IPS-15b (cell line): ENCODE data around the gene CLEC16A.

Experiments
- H3K27me3 ChIP-seq: one replicate; pipeline ENCODE4 v1.6.1; 2013; ENCODE audit warnings: low read length; ENCODE audit not compliant: control insufficient read depth, insufficient read depth
- H3K36me3 ChIP-seq: one replicate; pipeline ENCODE4 v1.6.1; 2013; ENCODE audit warnings: low read length; ENCODE audit not compliant: control insufficient read depth, insufficient read depth
- H3K4me1 ChIP-seq: one replicate; pipeline ENCODE4 v1.6.1; 2013; ENCODE audit warnings: mild to moderate bottlenecking, low read length; ENCODE audit not compliant: control insufficient read depth, insufficient read depth
- H3K4me3 ChIP-seq: one replicate; pipeline ENCODE4 v1.5.1; 2013; ENCODE audit warnings: low read depth, low read length
- H3K9ac ChIP-seq: one replicate; pipeline ENCODE4 v1.6.1; 2013; ENCODE audit warnings: low read depth, mild to moderate bottlenecking, low read length
- H3K9me3 ChIP-seq: one replicate; pipeline ENCODE4 v1.6.1; 2013; ENCODE audit warnings: mild to moderate bottlenecking, low read length; ENCODE audit not compliant: control insufficient read depth, insufficient read depth

CLEC16A gene, protein sequence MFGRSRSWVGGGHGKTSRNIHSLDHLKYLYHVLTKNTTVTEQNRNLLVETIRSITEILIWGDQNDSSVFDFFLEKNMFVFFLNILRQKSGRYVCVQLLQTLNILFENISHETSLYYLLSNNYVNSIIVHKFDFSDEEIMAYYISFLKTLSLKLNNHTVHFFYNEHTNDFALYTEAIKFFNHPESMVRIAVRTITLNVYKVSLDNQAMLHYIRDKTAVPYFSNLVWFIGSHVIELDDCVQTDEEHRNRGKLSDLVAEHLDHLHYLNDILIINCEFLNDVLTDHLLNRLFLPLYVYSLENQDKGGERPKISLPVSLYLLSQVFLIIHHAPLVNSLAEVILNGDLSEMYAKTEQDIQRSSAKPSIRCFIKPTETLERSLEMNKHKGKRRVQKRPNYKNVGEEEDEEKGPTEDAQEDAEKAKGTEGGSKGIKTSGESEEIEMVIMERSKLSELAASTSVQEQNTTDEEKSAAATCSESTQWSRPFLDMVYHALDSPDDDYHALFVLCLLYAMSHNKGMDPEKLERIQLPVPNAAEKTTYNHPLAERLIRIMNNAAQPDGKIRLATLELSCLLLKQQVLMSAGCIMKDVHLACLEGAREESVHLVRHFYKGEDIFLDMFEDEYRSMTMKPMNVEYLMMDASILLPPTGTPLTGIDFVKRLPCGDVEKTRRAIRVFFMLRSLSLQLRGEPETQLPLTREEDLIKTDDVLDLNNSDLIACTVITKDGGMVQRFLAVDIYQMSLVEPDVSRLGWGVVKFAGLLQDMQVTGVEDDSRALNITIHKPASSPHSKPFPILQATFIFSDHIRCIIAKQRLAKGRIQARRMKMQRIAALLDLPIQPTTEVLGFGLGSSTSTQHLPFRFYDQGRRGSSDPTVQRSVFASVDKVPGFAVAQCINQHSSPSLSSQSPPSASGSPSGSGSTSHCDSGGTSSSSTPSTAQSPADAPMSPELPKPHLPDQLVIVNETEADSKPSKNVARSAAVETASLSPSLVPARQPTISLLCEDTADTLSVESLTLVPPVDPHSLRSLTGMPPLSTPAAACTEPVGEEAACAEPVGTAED

DNA sequence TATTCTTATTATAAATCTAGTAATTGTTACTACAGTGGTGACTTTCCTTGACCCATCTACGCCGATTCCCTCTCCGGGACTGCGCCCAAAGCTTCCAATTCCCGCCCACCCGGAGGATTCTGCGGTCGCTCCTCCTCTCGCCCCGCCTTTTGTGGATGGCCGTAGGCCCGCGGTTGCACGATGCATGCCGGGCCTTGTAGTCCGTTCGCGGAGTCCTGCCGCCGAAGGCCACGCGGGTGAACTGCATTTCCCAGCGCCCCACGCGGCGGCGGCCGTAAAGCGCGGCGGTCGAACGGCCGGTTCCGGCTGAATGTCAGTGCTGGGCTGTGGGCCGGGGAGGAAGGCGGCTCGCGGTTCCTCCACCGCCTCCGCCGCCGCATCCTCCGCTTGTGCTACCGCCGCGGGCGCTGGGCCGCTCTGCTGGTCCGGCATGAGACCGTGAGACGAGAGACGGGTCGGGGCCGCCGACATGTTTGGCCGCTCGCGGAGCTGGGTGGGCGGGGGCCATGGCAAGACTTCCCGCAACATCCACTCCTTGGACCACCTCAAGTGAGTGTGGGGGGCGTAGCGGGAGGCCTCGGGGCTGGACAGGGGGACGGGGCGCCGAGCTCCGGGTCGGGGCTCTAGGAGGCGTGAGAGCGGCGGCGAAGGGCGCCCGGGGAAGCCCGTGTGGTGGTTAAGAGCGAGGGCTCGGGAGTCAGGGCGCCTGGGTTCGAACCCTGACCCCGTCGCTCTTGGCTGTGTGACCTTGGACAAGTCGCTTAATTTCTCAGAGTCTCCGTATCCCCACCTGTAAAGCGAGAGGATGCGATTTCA, at the start of gene CLEC16A:
CLEC16A (plus strand) TSS at position 316 of the 816 bp plus-strand sequence; CDS start at position 470, 154 bp downstream.
- Histone ChIP-seq H3K4me3 (peak within 1 kb of the TSS; percentile 78), H3K9ac (no peak within 1 kb of the TSS), H3K27me3 (peaks cover 6% of the 10 kb centered on the region), H3K36me3 (no peaks in the 10 kb centered on the region), H3K4me1 (peaks cover 38% of the 10 kb centered on the region), H3K9me3 (no peaks in the 10 kb centered on the region)

- H3K4me3 ChIP-seq, result no peak overlapping the region
- H3K4me1 ChIP-seq, result peaks cover 10% of the 10 kb centered on the region
- no peaks in the 10 kb centered on the region for H3K36me3 ChIP-seq
- H3K27me3 ChIP-seq, result no peaks in the 10 kb centered on the region
- no peaks in the 10 kb centered on the region for H3K9me3 ChIP-seq
- H3K9ac ChIP-seq, result no peak overlapping the region
Observed at GRCh38 chr16:10895053-10895946, 49.1 kb upstream of the CLEC16A start.

- Histone ChIP-seq H3K27me3 (no peaks in the 10 kb centered on the region), H3K4me1 (peaks cover 10% of the 10 kb centered on the region), H3K9ac (no peak overlapping the region), H3K9me3 (no peaks in the 10 kb centered on the region), H3K36me3 (no peaks in the 10 kb centered on the region), H3K4me3 (no peak overlapping the region)
Observed at GRCh38 chr16:10896165-10896564, 48.2 kb upstream of the CLEC16A start.

DNA sequence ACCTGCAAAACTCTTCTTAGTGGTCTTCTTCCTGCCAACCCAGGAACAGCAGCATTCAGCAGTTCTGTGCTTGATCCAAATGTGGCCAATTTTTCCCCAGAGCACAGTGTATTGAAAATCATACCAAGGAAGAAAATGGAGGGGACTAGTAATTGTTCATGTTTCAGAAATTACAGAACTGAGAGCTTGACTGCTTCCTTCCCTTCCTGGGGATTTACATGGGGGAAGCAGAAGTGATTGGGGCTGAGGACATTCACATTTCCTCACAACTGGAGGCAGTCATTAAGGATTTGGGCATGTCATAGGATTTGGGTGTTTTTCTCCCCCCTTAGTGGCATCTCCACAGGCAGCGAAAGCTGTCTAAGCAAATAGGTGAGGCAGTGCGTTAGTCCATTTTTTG, 47.6 kb upstream of the CLEC16A start:
- no peak overlapping the region for H3K4me3 ChIP-seq

DNA sequence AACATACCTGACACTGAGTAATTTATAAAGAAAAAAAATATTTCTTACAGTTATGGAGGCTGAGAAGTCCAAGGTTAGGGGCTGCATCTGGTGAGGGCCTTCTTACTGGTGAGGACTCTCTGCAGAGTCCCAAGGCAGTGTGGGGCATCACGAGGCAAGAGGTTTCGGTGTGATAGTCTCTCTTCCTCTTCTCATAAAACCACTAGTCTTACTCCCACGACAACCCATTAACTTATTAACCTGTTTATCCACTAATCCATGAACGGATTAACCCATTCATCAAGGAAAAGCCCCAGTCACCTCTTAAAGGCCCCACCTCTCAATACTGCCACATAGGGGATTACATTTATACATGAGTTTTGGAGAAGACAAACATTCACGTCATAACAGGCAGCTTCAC, 47.2 kb upstream of the CLEC16A start:
- Histone ChIP-seq H3K9ac (no peak overlapping the region), H3K9me3 (no peaks in the 10 kb centered on the region), H3K4me3 (no peak overlapping the region), H3K4me1 (peaks cover 10% of the 10 kb centered on the region), H3K36me3 (no peaks in the 10 kb centered on the region), H3K27me3 (no peaks in the 10 kb centered on the region)

More for the DNA sequence above, 47.6 kb upstream of the CLEC16A start:
- no peaks in the 10 kb centered on the region for H3K9me3 ChIP-seq
- H3K9ac ChIP-seq, result no peak overlapping the region
- no peaks in the 10 kb centered on the region for H3K36me3 ChIP-seq
- H3K27me3 ChIP-seq, result no peaks in the 10 kb centered on the region
- H3K4me1 ChIP-seq, result peaks cover 10% of the 10 kb centered on the region

DNA sequence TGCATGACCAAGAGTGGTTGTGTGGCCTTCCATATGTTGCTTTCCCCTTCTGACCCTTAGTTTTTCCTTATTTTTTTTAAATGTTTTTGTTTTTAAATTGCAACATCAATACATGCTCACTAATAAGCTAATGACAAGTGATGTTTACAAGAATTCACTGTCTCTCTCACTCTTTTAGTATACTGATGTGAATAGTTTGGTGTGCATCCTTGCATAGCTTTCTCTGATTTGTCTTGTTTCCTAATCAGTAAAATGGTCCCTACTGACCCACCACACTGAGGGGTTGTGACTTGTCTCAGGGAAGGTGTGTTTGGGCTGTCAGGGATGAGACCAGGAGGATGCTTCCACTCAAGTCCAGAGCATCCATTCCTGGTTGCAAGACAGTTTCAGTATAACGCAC, 41.4 kb upstream of the CLEC16A start:
- no peaks in the 10 kb centered on the region for H3K36me3 ChIP-seq
- H3K9me3 ChIP-seq, result no peaks in the 10 kb centered on the region
- no peak overlapping the region for H3K9ac ChIP-seq
- H3K27me3 ChIP-seq, result no peaks in the 10 kb centered on the region
- H3K4me3 ChIP-seq, result no peak overlapping the region
- H3K4me1 ChIP-seq, result no peaks in the 10 kb centered on the region

DNA sequence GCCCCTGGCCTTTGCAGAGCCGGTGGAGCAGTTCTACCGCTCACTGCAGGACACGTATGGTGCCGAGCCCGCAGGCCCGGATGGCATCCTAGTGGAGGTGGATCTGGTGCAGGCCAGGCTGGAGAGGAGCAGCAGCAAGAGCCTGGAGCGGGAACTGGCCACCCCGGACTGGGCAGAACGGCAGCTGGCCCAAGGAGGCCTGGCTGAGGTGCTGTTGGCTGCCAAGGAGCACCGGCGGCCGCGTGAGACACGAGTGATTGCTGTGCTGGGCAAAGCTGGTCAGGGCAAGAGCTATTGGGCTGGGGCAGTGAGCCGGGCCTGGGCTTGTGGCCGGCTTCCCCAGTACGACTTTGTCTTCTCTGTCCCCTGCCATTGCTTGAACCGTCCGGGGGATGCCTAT, 37.9 kb upstream of the CLEC16A start:
- no peaks in the 10 kb centered on the region for H3K36me3 ChIP-seq
- H3K27me3 ChIP-seq, result no peaks in the 10 kb centered on the region
- H3K4me1 ChIP-seq, result no peaks in the 10 kb centered on the region
- no peak overlapping the region for H3K9ac ChIP-seq
- H3K4me3 ChIP-seq, result no peak overlapping the region
- no peaks in the 10 kb centered on the region for H3K9me3 ChIP-seq

DNA sequence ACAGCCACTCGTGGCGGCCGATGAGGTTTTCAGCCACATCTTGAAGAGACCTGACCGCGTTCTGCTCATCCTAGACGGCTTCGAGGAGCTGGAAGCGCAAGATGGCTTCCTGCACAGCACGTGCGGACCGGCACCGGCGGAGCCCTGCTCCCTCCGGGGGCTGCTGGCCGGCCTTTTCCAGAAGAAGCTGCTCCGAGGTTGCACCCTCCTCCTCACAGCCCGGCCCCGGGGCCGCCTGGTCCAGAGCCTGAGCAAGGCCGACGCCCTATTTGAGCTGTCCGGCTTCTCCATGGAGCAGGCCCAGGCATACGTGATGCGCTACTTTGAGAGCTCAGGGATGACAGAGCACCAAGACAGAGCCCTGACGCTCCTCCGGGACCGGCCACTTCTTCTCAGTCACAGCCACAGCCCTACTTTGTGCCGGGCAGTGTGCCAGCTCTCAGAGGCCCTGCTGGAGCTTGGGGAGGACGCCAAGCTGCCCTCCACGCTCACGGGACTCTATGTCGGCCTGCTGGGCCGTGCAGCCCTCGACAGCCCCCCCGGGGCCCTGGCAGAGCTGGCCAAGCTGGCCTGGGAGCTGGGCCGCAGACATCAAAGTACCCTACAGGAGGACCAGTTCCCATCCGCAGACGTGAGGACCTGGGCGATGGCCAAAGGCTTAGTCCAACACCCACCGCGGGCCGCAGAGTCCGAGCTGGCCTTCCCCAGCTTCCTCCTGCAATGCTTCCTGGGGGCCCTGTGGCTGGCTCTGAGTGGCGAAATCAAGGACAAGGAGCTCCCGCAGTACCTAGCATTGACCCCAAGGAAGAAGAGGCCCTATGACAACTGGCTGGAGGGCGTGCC, 37.2 kb upstream of the CLEC16A start:
- Histone ChIP-seq H3K4me1 (no peaks in the 10 kb centered on the region), H3K27me3 (no peaks in the 10 kb centered on the region), H3K9ac (no peak overlapping the region), H3K36me3 (no peaks in the 10 kb centered on the region), H3K9me3 (no peaks in the 10 kb centered on the region), H3K4me3 (no peak overlapping the region)

GRCh38 chr16:10907757-10908045, 36.7 kb upstream of the CLEC16A start:
- Histone ChIP-seq H3K27me3 (no peaks in the 10 kb centered on the region), H3K9me3 (no peaks in the 10 kb centered on the region), H3K4me3 (no peak overlapping the region), H3K9ac (no peak overlapping the region), H3K36me3 (no peaks in the 10 kb centered on the region), H3K4me1 (no peaks in the 10 kb centered on the region)

DNA sequence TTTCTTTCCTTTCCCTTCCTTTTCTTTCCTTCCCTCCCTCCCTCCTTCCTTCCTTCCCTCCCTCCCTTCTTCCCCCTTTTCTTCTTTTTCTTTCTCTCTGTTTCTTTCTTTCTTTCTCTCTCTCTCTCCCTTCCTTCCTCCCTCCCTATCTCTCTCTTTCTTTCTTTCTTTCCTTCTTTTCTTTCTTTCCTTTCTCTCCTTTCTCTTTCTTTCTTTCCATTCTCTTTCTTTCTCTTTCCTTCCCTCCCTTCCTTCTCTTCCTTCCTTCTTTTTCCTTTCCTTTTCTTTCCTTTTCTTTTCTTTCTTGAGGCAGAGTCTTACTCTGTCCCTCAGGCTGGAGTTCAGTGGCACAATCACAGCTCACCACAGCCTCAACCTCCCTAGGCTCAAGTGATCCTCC, 33.1 kb upstream of the CLEC16A start:
- Histone ChIP-seq H3K4me1 (peaks cover 2% of the 10 kb centered on the region), H3K9ac (no peak overlapping the region), H3K4me3 (no peak overlapping the region), H3K27me3 (no peaks in the 10 kb centered on the region), H3K36me3 (no peaks in the 10 kb centered on the region), H3K9me3 (no peaks in the 10 kb centered on the region)
